Measurements from ENCODE around the gene MITF. TPM values are rescaled to one million over a fixed set of nuclear protein-coding genes. Genes with fewer than 3 reads are reported as not detected.

The MITF gene
- total RNA-seq, 1 experiment from 2014 or later = 4.3 TPM

DNA sequence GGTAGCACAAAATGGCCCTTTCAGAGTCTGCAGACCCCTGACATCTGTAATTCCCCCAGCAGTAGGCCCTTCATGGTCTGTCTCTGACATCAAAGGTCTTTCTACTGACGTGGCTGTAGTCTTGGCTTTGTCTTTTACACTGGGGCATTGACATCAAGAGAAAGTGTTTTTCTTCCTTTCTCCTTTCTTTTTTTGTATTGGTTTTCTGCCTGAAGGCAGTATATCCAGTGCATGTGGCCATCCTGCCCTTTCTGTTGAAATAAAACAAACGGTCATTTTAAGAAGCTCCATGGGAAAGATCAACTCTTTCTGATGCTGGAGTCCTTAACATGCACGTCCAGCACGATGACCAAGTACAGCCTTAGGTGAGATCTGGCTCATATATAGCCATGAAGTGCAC, 153.4 kb downstream of the MITF start:
- H3K4me3 ChIP-seq (ENCODE audit: low read depth, low read length) = no peak overlapping the region
- intact Hi-C loops (cut with micrococcal nuclease; ENCODE audit: unreplicated experiment) = no loop called here
- Mint-ChIP-seq H3K27ac (ENCODE audit: unreplicated experiment) (no peak overlapping the region), H3K4me1 (ENCODE audit: low read depth, unreplicated experiment) (no peaks in the 10 kb centered on the region), H3K4me3 (ENCODE audit: unreplicated experiment) (no peak overlapping the region), H3K27me3 (ENCODE audit: insufficient read depth, unreplicated experiment) (no peaks in the 10 kb centered on the region), H3K36me3 (ENCODE audit: insufficient read depth, unreplicated experiment) (no peaks in the 10 kb centered on the region), H3K9me3 (ENCODE audit: unreplicated experiment) (no peaks in the 10 kb centered on the region)
- H3K9me3 ChIP-seq = no peaks in the 10 kb centered on the region
- no peak for DNase-seq
- TF ChIP-seq, protein P1, sequence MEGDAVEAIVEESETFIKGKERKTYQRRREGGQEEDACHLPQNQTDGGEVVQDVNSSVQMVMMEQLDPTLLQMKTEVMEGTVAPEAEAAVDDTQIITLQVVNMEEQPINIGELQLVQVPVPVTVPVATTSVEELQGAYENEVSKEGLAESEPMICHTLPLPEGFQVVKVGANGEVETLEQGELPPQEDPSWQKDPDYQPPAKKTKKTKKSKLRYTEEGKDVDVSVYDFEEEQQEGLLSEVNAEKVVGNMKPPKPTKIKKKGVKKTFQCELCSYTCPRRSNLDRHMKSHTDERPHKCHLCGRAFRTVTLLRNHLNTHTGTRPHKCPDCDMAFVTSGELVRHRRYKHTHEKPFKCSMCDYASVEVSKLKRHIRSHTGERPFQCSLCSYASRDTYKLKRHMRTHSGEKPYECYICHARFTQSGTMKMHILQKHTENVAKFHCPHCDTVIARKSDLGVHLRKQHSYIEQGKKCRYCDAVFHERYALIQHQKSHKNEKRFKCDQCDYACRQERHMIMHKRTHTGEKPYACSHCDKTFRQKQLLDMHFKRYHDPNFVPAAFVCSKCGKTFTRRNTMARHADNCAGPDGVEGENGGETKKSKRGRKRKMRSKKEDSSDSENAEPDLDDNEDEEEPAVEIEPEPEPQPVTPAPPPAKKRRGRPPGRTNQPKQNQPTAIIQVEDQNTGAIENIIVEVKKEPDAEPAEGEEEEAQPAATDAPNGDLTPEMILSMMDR (IDR thresholded peaks at IDR 0.05; ENCODE audit: insufficient read depth in 1 of 2, low read depth in 1 of 2, low read length in 1 of 2, severe bottlenecking in 1 of 2, unreplicated experiment in 1 of 2) = no peak
- ChIA-PET POLR2A (no interaction called here), CTCF (no interaction called here)
- BruUV-seq (replicated peaks) = no TSS peak
- H3K27me3 ChIP-seq (replicated peaks; ENCODE audit: control insufficient read depth, insufficient read depth, low read length) = no peaks in the 10 kb centered on the region
- H3K4me1 ChIP-seq = no peaks in the 10 kb centered on the region
- no peaks in the 10 kb centered on the region for H3K36me3 ChIP-seq (ENCODE audit: control insufficient read depth, insufficient read depth, low read length)

DNA sequence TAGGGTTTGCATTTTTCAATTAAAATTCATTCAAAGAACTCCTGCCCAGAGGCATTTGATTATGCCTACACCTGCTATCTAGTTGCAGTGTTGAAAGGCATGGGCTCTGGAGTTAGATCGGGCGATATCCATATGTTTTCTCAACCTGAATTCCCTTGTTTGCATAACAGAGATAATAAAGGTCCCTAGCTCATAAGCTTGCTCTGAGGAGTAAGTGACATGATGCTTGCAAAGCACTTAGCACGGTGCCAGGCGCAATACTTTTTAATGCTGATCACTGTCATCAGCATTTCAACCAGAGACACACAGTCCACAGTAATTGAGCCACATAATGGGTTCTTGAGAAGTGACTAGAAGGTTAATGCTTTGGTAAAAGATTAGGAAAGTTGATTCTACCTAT, 154.0 kb downstream of the MITF start:
- intact Hi-C loops (cut with micrococcal nuclease; ENCODE audit: unreplicated experiment) = no loop called here
- Mint-ChIP-seq H3K27ac (ENCODE audit: unreplicated experiment) (no peak overlapping the region), H3K4me1 (ENCODE audit: low read depth, unreplicated experiment) (no peaks in the 10 kb centered on the region), H3K4me3 (ENCODE audit: unreplicated experiment) (no peak overlapping the region), H3K36me3 (ENCODE audit: insufficient read depth, unreplicated experiment) (no peaks in the 10 kb centered on the region), H3K27me3 (ENCODE audit: insufficient read depth, unreplicated experiment) (no peaks in the 10 kb centered on the region), H3K9me3 (ENCODE audit: unreplicated experiment) (no peaks in the 10 kb centered on the region)
- DNase-seq = no peak
- ChIA-PET POLR2A (no interaction called here), CTCF (no interaction called here)
- Histone ChIP-seq H3K4me1 (no peaks in the 10 kb centered on the region), H3K36me3 (ENCODE audit: control insufficient read depth, insufficient read depth, low read length) (no peaks in the 10 kb centered on the region), H3K4me3 (ENCODE audit: low read depth, low read length) (no peak overlapping the region), H3K9me3 (no peaks in the 10 kb centered on the region), H3K27me3 (replicated peaks; ENCODE audit: control insufficient read depth, insufficient read depth, low read length) (no peaks in the 10 kb centered on the region)
- TF ChIP-seq, protein P1 (IDR thresholded peaks at IDR 0.05; ENCODE audit: insufficient read depth in 1 of 2, low read depth in 1 of 2, low read length in 1 of 2, severe bottlenecking in 1 of 2, unreplicated experiment in 1 of 2) = no peak
- BruUV-seq (replicated peaks) = no TSS peak

DNA sequence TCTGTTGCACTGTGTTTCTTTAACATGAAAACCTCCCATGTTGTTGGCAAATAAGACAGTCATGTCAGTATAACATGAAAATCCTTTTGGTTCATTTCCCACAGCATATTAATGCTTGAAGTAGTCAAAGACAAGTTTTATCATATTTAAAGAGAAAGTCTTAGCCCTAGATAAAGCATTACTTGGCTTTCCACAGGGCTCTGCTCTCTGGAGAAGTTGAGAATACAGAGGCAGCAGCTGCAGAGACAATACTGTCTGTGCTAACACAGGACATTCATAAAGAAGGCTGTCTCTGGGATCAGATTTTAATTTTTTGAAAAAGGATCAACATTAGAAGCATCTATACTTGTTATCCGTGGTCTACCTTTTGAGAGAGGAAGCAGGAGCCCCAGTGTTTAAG, 156.8 kb downstream of the MITF start:
- Mint-ChIP-seq H3K4me1 (ENCODE audit: low read depth, unreplicated experiment) (no peaks in the 10 kb centered on the region), H3K27me3 (ENCODE audit: insufficient read depth, unreplicated experiment) (no peaks in the 10 kb centered on the region)
- TF ChIP-seq, protein P1 (IDR thresholded peaks at IDR 0.05; ENCODE audit: insufficient read depth in 1 of 2, low read depth in 1 of 2, low read length in 1 of 2, severe bottlenecking in 1 of 2, unreplicated experiment in 1 of 2) = no peak

More for the DNA sequence above, 156.8 kb downstream of the MITF start:
- DNase-seq = no peak
- Mint-ChIP-seq H3K4me3 (ENCODE audit: unreplicated experiment) (no peak overlapping the region), H3K27ac (ENCODE audit: unreplicated experiment) (no peak overlapping the region), H3K9me3 (ENCODE audit: unreplicated experiment) (no peaks in the 10 kb centered on the region), H3K36me3 (ENCODE audit: insufficient read depth, unreplicated experiment) (no peaks in the 10 kb centered on the region)
- ChIA-PET CTCF (no interaction called here), POLR2A (no interaction called here)
- no peaks in the 10 kb centered on the region; the same call in 1 of the 2 replicates for H3K27me3 ChIP-seq (replicated peaks; ENCODE audit: control insufficient read depth, insufficient read depth, low read length)
- no peaks in the 10 kb centered on the region for H3K36me3 ChIP-seq (ENCODE audit: control insufficient read depth, insufficient read depth, low read length)
- H3K9me3 ChIP-seq = no peaks in the 10 kb centered on the region
- no peaks in the 10 kb centered on the region for H3K4me1 ChIP-seq
- no TSS peak for BruUV-seq (replicated peaks)
- intact Hi-C loops (cut with micrococcal nuclease; ENCODE audit: unreplicated experiment) = no loop called here
- H3K4me3 ChIP-seq (ENCODE audit: low read depth, low read length) = no peak overlapping the region

Measured in Caco-2 (cell line).